Activated T-cell treated with anti-CD3 and anti-CD28 coated beads for 48 hours (primary cell): ENCODE data around the gene NLRX1.
A peak's percentile ranks its signal among the peaks of the same experiment; 100 is the strongest.
"Not testable (repeated sequence)": the region's sequence is repeated elsewhere in the genome, so short reads cannot be mapped to it uniquely, and the experiment has no call there.

ENCODE experiments used
- DNase-seq: peaks from one replicate; pipeline ENCODE4 v3.0.0-alpha.2; 2020; ENCODE audit warnings: low read depth

The NLRX1 gene

DNA sequence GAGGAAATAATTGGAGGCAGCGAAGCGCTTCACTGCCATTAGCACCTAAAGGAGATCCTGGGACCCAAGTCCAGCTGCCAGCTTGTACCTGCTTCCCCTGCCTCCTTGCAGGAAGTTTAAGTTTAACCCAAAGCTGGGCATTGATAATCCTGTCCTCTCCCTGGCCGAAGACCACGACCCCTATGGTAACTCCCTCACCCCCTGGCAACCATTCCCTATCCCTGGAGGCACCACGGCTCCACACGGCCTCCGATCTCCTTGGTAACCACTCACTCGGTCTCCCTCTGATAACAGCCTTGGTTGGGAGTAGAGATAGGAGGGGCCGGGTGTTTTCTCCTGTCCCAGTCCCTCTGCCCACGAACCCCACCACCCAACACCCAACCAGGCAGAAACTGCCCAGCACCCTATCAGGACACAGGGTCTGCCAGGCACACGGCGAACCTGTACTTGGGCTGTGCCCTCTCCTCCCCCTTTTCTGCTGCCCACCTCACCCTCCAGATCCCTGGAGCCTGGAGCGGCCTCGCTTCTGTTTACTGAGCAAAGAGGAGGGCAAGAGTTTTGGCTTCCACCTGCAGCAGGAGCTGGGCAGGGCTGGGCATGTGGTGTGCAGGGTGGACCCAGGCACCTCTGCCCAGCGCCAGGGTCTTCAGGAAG lies 17.6 kb downstream of the NLRX1 start:
- no peak for DNase-seq

DNA sequence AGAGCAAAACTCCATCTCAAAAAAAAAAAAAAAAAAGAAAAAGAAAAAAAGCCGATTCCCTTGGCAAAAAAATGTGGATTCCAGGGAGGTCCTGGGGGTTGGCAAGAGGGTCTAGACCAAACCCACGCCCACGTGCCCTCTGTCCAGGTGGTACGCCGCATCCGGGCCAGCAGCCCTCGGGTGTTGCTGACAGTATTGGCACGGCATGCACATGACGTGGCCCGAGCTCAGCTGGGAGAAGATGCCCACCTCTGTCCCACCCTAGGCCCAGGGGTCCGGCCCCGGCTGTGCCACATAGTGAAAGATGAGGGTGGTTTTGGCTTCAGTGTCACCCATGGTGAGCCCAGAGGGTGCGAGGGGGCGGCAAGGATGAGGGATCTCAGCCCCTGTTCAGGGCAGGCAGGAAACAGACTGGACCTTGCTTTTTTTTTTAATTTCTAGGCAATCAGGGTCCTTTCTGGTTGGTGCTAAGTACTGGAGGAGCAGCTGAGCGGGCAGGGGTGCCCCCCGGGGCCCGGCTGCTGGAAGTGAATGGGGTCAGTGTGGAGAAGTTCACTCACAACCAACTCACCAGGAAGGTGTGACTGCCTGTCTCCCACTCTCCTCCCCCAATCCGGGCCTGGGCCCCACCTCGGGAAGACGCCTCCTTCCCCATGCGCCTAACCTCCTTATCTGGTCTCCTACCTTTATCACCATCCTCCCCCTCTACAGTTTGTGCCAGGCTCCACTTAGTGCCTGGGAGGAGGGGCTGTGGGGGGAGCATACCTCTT lies 18.8 kb downstream of the NLRX1 start:
- DNase-seq: no peak

GRCh38 chr11:119188067-119188466 lies 19.5 kb downstream of the NLRX1 start:
- DNase-seq: no peak

DNA sequence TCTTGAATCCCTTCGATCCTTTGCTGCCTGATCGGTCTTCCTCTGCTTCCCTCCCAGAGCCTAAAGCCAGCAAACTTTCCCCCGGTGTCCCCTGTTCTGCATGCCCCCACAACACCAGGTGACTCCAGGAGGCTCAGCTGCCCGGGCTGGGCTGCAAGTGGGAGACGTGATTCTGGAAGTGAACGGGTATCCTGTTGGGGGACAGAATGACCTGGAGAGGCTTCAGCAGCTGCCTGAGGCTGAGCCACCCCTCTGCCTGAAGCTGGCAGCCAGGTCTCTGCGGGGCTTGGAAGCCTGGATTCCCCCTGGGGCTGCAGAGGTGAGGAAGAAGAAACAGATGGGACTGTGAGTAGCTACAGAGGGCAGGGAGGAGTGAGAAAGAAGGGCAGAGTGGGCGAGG lies 20.4 kb downstream of the NLRX1 start:
- no peak for DNase-seq

GRCh38 chr11:119189393-119189792 lies 20.9 kb downstream of the NLRX1 start:
- DNase-seq: no peak

GRCh38 chr11:119190531-119190930 lies 22.0 kb downstream of the NLRX1 start:
- DNase-seq: no peak

DNA sequence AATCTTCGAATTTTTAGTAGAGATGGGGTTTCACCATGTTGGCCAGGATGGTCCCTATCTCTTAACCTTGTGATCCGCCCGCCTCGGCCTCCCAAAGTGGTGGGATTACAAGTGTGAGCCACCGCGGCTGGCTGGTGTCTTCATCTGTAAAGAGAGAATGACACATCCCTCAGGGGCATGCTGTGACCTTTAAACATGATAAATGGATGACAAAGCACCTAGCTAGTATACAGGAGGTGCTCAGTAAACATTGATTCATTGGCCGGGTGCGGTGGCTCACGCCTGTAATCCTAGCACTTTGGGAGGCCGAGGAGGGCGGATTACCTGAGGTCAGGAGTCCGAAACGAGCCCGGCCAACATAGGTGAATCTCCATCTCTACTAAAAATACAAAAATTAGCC lies 22.7 kb downstream of the NLRX1 start:
- DNase-seq: not testable (repeated sequence)

- DNase-seq: no peak
These were observed 23.6 kb downstream of the NLRX1 start for GRCh38 chr11:119192111-119192510.

- no peak for DNase-seq
These were observed 24.5 kb downstream of the NLRX1 start for GRCh38 chr11:119193001-119193400.

- no peak for DNase-seq
These were observed 25.1 kb downstream of the NLRX1 start for GRCh38 chr11:119193626-119194025.

DNA sequence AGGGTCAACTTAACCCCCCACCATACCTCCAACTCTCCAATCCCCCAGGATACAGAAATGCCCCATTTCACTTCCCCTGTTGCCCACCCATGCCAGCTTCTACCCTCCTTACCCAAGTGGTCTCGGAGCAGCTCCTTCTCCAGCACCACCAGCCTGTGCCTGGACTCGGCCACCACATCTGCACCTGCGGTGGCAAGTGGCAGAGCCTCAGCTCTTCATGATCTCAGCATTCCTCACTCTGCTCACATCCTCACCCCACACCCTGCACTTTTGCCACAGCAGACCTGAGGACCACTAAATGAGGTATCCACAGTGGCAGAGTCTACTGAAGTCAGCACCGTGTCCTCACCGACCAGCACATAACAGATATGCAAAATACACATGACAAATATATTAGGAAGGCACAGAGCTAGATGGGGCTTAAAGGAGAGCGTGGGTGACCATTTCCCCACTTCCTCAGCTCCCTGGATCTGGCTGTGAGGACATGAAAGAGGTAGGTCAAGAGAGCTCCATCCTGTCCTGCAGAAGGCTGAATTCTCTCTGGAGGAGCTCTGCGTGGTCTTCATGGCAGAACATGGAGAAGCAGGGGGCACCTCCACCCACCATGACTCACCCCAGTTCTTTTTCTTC lies 26.4 kb downstream of the NLRX1 start:
- no peak for DNase-seq

DNA sequence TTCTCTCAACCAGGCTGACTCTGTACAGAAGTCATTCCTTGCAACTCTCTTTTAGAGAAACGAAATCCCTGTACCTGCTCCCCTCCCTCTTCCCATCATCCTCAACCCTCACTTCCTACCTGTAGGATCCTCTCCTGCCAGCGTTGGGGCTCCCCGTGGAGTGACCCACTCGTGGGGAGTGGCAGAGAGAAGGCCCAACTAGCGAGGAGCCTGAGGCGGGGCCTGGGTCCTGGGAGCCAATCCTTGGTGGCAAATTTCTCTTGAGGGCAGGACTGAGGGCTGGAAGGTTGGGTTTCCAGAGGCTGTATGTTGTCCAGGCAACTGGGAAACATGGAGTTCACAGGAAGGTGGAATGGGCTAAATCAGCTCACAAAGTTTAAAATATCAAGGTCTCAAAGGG lies 27.2 kb downstream of the NLRX1 start:
- no peak for DNase-seq

DNA sequence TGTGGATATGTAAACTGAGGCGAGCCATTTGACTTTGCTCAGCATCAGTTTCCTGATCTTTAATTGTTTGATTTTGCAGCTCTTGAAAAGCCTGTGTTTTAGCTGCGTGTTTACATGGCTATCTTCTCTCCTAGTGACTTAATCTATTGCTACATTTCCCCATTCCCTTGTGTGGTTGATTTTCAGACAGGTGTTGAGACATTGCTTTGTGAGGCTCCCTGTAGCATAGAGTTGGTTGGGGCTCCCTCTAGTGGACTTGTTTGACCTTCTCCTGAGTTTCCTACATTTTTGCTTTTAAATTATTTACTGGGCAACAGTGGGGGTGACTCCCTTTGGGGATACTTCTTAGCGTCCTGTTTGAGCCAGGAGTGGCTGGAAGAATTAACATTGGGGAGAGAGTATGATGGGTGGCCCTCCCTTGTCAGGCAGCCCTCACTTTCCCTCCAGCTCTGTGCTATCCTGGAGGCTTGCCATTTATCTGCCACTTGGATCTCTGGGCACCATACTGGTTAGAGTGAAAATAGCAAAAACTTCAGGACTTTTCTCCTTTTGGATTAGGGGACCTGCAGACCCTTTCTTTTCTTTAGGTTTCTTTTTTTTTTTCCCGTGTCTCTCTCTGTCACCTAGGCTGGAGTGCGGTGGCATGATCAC lies 28.4 kb downstream of the NLRX1 start:
- peak; percentile 41 for DNase-seq

GRCh38 chr11:119198925-119199324 lies 30.4 kb downstream of the NLRX1 start:
- DNase-seq: no peak

DNA sequence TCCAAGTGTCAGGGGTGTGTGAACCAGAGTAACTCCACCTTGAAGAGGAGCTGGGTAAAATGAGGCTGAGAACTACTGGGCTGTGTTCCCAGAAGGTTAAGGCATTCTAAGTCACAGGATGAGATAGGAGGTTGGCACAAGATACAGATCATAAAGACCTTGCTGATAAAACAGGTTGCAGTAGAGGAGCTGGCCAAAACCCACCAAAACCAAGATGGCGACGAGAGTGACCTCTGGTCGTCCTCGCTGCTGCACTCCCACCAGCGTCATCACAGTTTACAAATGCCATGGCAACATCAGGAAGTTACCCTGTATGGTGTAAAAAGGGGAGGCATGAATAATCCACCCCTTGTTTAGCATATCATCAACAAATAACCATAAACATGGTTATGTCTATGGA lies 32.7 kb downstream of the NLRX1 start:
- not testable (repeated sequence) for DNase-seq

DNA sequence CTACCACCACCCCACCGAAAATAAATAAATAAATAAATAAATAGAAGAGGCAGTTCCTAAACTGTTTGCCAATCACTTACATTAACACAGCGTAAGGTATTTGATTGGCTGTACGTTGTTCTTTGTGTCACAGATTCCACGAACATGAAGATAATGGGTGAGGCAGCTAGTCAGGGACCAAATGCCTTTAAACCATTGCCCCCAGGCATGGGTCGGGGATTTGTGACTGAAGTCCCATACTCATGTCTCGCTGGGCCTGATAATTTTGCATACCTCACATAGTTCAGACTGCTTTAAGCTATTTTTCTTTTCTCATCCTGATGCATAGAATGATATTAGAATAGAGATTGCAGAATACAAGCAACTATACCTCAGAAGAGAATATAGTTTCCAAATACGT lies 34.0 kb downstream of the NLRX1 start:
- DNase-seq: no peak

- no peak for DNase-seq
These were observed 35.5 kb downstream of the NLRX1 start for GRCh38 chr11:119204066-119204465.

DNA sequence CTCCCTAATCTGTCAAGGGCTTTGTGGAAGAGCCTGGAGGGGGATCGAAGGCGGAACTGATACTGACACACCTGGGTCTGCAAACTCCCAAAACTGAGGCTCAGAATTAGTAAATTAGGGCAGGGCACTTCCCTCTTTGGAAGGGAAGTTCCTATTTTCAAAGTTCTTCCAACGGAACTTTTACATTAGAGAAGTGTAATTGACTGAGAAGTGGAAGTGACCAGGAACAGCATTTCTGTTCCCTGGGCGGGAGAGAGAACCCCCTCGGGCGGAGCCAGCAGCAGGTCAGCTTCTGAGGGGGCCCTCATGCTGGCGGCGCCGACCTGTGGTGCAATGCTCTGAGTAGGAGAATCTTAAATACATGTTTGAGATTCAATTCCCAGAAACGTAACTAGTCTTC lies 36.6 kb downstream of the NLRX1 start:
- DNase-seq: no peak

- DNase-seq: peak; percentile 96
These were observed 37.3 kb downstream of the NLRX1 start, which contains the start of gene CBL for GRCh38 chr11:119205574-119206510. CBL (plus strand) TSS chr11:119206339; CDS start chr11:119206418, 79 bp downstream.

- DNase-seq: peak; percentile 40
These were observed 38.2 kb downstream of the NLRX1 start for GRCh38 chr11:119206511-119207414.
